HG03280 (cell line): Measurements from ENCODE around the gene GNPAT.
A peak's percentile ranks its signal among the peaks of the same experiment; 100 is the strongest.
"Not testable (repeated sequence)": the region's sequence is repeated elsewhere in the genome, so short reads cannot be mapped to it uniquely, and the experiment has no call there.

ENCODE experiments used
- ATAC-seq: cut with Tn5 transposase; IDR thresholded peaks from one replicate; pipeline ENCODE4 v1.9.1; 2021; ENCODE audit warnings: mild to moderate bottlenecking, moderate library complexity; ENCODE audit not compliant: unreplicated experiment

GNPAT gene

DNA sequence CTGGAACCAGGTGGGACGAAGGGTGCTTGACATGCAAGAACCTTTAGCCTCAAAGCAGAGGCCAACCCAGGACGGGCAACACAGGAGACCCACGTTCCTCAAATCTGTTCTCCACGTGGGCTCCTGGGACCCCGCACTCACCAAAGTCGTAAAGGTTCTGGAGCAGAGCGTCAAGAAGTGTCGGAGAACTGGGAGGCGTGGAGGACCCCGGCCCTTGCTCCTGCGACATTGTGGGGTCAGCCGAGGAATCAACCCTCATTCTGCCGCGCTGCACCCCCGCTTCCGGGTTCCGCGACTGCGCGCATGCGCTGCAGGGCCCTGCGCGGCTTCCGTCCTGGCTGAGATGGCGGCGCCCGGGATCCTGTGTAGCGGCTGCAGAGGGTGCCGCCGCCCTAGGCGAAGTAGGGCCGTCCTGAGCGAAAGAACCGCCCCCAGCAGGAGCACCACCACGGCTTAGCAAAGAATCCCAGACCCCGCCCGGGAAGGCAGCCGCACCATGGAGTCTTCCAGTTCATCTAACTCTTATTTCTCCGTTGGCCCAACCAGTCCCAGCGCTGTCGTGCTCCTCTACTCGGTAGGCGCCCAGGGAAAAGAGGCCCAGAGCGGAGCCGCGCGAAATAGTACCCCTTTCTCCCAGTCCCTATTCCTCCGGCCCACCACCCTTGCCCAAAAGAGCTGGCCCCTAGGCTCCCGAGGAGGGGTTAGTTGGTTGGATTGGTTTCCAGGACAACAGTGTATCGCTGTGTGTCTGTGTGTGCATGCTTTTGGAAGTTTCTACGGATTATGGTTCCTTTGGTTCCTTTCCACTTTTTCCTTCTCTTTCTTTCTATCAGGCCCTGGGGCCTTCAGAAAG, at the start of gene GNPAT:
Gene GNPAT, plus strand, starts transcription at position 330 of the 853 bp plus-strand sequence. Its CDS starts 167 bp downstream, at position 497.
- ATAC-seq: peak; percentile 96

DNA sequence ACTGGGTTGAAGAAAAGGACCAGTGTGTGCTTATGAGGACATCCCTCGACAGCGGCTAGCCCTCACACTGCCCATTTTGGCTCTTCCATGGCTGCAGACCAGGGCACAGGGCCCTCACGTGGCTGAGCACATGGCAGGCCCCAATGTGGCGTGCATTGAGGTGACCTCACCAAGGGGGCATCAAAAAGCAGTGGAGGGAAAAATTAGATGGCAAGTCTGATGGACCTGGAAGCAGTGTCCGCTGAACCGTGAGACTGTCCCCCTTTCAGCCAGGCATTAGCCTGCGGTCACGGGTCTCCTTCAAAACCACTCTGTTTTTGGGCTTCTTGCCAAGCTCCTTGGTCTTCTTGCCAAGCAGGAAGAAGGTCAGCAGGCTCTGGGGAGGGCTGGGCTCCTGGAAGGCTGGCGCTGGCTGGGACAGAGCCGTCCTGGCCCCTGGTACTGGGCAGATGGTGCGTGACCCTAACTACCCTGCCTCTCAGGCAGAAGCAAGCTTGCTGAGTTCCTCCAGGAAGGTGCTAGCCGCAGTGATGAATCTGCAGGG, 48.3 kb upstream of the GNPAT start:
- no peak for ATAC-seq

DNA sequence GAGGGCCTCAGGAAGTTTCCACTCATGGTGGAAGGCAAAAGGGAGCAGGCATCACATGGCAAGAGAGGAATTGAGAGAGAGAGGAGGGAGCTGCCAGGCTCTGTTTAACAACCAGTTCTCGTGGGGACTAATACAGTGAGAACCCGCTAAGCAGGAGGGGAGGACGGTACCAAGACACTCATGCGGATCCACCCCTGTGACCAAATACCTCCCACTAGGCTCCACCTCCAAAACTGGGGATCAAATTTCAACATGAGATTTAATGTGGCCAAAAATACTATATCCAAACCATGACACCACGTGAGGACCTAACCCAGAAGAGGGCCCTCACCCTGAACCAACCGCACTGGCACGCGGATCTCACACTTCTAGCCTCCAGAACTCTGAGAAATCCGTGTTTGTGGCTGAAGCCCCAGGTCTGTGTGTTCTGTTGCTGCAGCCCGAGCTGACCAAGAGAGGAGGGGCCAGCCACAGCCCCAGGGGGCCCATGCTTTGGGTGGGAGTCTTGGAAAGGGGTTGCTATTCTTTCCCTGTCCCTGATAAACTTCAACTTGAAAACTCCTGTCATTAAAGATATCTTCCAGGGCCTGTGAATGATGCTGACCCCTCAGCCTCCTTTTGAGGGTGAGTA, 47.2 kb upstream of the GNPAT start:
- no peak for ATAC-seq

DNA sequence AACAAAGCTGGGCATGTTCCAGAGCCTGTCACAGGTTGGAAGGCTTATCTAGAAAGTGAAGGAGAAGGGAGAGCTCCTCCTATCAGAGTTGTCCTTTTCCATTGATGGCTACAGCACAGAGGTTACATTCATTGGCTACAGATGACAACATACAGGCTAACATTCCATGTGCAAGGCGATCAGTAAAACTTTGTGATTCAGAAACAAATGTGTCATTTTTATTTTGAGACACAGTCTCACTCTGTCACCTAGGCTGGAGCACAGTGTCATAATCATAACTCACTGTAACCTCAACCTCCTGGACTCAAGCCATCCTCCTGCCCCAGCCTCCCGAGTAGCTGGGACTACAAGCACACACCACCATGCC, 46.6 kb upstream of the GNPAT start:
- ATAC-seq: no peak

DNA sequence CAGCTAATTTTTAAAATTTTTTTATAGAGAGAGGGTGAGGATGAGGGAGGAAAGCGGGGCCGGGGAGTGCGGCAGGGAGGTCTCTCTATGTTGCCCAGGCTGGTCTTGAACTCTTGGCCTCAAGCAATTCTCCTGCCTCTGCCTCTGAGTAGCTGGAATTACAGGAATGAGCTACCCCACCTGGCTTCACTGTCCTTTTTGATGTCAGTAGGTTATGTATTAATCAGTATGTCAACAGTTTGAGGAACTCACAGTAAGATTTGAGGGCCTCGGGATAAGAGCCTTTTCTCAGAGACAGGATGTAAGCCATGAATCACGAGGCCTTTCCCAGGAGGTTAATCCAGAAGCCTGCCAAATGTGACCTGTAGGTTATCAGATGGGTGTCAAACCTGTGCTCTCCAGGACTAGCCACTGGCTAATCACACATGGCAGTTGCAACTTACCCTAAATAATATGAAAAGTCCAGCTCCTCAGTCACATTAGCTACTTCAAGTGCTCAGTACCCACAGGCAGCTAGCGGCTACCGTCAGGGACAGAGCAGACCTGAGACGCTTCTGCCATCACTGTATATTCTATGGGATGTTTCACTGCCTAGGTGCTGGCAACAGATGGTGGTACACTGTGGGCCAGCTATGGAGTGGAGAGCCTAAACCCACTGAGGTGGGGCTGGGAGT, 46.0 kb upstream of the GNPAT start:
- ATAC-seq: no peak

DNA sequence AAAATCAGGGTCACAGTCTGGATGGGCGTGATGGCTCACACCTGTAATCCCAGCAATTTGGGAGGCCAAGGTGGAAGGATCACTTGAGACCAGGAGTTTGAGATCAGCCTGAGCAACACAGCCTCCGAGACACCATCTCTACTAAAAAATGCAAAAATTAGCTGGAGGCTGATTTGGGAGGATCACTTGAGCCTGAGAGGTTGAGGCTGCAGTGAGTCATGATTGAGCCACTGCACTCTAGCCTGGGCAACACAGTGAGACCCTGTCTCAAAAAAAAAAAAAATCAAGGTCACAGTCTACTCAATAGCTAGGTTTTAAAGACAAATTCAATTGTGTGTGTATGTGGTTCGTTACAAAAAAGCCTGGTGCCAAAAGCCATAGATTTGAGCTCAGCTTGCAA, 44.7 kb upstream of the GNPAT start:
- ATAC-seq: no peak

DNA sequence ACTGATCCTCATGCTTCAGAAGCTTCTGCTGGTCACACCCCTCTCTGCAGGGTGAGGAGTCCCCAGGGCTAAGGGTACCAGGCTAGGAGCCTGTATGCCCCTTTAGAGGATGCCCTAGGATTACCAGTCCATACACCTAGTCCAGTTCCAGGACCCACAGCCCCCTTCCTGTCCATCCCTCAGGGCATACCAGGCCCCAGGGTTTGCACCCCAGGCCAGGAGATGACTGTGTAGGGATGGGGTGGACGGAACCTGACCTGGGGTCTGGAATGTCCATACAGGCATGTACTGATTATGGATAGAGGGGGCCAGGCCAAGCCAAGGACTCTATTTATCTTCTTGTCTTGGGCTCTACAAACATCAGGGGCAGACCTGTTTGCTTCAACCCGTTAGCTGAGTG, 44.3 kb upstream of the GNPAT start:
- no peak for ATAC-seq

DNA sequence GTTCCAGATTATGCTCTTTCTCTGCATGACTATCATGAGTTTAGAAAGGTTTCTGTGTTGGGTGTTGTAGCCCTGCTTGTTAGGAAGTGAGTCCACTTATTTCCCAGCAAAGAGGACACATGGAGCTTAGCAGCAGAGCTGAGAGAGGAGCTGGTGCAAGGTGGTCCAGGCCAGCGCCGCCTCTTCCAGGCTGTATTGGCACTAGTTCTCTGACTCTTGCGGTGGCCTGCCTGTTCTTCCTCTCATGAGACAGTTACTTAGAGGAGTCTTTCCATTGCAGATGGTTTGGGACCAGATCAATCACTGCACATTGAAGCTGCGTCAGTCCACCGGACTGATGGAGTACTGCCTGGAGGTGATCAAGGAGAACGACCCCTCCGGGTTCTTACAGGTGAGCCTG, 41.1 kb upstream of the GNPAT start:
- ATAC-seq: no peak

DNA sequence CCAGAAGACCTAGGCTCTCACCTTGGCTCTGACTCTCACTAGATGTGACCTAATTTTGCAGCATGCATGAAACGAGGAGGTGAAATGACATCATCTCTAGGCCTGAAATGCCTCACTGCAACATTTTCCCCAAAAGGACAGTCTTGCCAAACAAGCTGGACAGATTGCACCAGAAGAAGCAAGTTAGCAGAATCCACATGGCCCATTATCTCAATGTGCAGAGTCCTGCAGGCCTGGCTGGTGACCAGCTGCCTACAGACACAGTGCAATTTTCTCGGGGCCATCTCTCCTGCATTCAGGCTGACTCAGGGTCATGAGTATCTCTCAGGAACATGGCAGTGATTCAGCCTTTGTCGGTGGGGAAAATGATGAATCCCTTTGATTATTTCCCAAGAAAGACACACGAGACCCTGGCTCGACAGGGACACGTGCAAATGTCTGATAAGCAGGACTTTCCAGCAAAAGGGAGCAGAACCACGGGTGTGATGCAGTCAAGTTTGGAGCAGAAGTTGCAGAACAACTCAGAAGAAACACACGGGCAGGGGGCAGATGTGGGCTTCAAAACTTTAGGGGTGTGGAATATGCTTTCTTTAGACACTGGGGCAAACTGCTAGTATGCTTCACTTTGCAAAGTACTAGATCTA, 40.5 kb upstream of the GNPAT start:
- ATAC-seq: no peak

DNA sequence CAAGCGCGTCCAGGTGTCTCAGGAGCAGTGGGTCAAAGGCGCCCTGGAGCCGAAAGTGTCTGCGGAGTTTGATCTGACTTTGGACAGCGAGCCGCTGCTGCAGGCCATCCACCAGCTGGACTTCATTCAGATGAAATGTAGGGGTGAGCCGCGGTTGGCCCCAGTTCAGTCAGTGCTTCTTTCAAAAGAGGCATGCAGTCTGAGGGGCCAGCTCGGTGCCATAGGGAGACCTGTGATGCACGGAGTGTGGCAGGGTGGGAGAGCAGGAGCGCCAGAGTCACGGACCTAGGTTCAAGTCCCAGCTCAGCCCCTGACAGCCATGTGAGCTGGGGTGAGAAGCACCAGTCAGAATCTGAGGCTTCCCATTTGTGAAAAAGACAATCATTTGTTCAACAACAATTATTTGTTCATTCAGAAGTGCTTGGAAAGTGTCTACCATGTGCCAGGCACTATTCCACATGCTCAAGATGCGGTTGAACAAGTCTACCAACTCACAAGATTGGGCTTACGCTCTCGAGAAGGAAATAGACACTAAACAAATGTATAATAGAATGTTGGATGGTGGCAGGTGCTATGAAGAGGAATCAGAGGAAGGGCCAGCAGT, 39.5 kb upstream of the GNPAT start:
- no peak for ATAC-seq

DNA sequence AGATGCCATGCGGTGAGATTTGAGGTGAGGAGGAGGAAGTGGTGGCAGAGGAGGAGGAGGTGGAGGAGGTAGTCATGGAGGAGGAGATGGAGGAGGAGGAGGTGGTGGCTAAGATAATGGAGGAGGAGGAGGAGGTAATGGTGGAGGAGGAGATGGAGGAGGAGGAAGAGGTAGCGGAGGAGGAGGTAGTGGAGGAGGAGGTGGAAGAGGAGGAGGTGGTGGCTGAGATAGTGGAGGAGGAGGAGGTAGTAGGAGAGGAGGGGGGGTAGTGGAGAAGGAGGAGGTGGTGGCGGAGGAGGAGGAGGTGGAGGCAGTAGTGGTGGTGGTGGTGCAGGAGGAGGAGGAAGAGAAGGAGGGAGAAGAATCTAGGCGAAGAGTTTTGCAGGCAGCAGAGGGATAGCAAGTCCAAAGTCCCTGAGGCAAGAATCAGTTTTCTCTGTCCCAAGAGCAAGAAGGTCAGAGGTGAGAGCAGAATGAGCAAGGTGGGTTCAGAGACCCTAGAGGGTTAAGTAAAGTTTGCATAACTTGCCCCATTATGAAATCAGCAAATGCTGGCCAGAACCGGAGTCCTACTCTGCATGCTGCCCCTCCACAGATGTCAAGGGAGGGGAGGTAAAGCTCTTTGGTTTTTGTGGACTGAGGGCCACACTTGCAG, 38.9 kb upstream of the GNPAT start:
- ATAC-seq: no peak

DNA sequence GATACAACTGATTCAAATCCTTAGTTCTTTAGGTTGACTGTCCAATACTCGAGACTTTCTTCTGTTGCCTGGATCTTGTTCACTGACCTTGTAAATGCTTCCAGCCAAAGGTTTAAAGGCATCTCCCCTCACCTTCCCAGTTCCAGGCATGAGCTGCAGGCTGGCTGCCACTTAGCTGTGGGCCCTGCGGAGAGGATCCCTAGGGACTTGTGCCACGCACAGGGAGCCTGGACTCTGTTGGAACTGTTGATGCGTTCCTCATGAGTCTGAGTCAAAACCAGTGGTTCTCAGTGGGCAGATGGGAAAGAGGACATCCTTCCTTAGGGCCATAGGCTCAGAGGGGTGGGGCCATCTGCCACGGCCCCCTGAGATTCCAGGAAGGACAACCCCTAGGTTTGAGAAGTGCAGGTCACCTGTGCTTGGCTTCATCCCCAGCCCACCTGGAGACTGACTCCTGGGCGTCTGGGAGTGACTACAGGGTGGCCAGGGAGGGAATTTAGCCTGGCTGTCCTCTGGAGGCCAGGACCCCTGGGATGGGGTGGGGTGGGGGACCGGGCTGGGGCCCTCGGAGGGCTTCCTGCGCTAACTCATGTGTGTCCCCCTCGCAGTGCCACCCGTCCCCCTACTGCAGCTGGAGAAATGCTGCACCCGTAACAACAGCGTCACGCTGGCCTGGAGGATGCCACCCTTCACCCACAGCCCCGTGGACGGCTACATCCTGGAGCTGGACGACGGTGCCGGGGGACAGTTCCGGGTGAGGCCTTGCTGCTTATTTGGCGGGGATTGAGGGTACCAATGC, 37.6 kb upstream of the GNPAT start:
- ATAC-seq: no peak

DNA sequence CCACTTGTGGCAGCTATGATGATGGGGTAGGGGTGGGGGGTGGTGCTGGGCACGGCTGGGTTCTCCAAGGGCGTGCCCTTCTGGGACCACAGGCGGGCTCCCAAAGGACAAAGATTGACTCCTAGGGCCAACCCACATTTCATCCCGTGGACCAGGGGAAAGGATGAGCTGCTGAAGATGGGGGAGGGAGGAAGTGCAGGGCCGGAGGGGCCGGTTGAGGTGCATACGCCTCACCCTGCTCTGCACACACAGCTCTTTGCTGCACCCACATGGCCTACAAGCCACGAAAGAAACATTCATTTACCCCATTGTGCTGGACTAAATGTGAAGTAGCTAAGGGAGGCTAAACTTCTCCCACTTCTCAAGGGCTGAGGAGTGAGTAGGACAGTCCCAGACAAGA, 34.2 kb upstream of the GNPAT start:
- ATAC-seq: no peak

DNA sequence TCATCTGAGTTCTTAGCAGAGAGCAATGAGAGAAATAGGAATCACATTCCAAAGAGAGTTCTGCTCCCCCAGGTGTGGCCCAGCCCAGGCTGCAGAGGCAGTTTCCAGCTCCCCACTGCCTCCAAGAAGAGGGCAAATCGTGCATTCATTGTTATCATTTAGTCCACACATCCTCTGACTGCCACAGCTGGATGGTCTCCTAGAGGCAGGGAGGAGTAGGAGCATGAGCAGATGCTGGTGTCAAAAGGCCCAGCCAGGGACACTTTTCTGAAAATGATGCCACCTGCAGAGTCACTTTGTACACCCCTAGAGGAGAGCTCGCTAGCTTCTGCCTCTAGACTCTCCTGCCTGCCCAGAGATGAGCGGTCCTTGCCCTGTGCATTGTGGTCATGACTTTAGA, 33.6 kb upstream of the GNPAT start:
- ATAC-seq: no peak

DNA sequence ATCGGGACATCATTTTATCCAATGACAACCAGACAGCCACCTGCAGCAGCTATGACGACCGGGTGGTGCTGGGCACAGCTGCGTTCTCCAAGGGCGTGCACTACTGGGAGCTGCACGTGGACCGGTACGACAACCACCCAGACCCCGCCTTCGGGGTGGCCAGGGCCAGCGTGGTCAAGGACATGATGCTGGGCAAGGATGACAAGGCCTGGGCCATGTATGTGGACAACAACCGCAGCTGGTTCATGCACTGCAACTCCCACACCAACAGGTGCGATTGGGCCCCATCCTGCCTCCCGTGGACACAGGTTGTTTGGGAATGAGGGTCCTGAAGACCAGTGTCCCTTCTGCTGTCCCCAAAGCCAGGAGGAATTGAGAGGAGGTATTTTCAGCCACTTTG, 32.0 kb upstream of the GNPAT start:
- ATAC-seq: no peak

DNA sequence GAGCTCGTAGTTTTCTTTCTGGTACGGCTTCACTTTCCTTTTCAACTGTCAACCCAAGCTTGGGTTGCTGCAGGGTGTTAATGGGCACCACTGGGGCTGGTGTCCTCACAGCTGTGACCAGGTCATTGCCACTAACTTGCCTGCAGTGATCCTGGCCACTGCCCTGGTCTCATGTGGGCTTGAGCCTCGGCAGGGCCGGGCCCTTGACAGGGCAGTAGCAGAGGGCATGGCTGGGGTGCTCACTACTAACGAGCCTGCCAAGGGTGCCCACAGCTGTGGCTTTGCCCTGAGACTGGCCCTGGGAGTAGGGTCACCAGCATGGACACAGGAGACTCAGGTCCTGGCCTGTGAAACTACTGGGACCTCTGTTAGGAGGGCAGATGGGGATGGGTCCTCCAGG, 31.5 kb upstream of the GNPAT start:
- ATAC-seq: no peak

DNA sequence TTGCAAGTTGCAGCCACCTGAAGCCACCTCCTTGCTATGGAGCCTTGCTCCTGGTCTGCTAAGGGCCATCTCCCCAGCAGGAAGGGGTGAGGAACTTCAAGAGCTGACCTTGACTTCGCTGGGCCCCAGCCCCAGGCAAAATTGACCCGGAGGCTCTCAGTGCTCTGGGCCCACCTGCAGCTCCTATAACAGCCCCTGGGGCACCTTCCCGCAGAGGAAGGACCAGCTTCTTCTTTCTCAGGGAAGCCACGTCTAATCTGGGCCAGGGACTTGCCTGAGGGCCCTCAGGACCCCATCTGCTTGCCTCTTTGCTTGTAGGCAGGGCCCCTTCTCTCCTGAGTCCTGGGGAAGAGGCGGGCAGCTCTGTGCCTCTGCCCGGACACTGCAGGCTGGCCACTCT, 30.9 kb upstream of the GNPAT start:
- no peak for ATAC-seq

DNA sequence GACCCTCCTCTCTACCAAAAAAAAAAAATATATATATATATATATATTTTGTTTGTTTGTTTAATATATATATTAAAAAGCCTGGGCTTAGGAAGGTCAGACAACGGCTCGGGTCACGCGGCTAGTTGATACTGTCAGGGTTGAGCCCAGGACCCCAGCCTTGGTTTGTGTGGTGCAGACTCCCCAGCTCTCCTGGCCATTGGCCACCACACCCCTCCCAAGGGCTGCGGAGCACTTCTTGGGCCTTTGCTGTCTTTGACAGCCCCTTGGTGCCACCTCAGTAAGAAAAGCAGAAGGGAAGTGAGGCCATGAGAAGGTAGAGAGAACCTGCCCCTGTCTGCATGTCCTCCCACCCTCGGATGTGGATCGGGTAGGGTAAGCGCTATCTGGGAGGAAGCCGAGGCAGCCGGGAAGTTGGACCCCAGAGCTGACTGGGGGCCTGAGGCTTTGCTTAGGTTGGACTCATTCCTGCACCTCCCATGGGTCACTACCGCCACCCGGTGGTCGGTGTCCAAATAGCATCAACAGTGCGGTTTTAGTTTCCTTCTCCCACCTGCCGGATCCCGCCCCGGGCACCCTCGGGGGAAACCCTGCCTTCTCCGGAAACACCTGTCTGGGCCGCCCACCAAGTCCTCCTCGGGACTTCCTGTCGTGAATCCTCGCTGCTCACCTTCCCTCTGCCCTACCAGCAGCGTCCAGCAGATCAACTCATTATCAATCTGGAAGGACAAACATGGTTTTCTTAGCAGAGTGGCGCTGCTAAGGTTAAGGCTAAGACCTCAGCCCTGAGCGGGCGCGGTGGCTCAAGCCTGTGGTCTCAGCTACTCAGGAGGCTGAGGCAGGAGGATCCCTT, 29.8 kb upstream of the GNPAT start:
- peak; percentile 86 for ATAC-seq

DNA sequence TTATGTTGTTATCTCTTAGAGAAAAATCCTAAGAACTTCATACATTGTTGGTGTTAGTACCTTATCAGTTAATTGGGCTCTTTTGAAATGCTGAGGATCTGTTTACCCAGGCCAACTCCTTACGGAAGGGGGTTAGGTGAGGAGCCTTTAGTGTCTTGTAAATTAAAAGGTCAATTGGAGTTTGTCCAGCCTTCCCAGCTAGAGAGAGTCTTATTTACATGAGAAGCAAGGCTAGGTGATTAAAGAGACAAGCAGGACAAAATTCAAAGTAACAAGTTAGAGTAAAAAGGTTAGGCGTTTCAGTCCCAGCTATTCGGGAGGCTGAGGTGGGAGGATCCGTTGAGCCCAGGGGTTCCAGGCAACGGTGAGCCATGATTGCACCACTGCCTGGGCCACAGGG, 28.7 kb upstream of the GNPAT start:
- not testable (repeated sequence) for ATAC-seq
